Stimulated activated CD8-positive, alpha-beta memory T cell treated with anti-CD3 and anti-CD28 coated beads, Interleukin-4, amount 100 ng/mL, for 24 hours (primary cell): ENCODE data around the gene DRC3.

Experiments used
- DNase-seq: peaks from one replicate; pipeline ENCODE4 v3.0.0-alpha.2; 2020; ENCODE audit warnings: low read depth

Gene DRC3

GRCh38 chr17:17970699-17971430 is 1.8 kb upstream of the DRC3 start:
- no peak for DNase-seq

- no peak for DNase-seq
These were observed 1.1 kb upstream of the DRC3 start for GRCh38 chr17:17971431-17972125.

GRCh38 chr17:17972952-17973254 is 241 bp downstream of the DRC3 start:
- no peak for DNase-seq

GRCh38 chr17:17975436-17975835 is 2.8 kb downstream of the DRC3 start:
- no peak for DNase-seq

DNA sequence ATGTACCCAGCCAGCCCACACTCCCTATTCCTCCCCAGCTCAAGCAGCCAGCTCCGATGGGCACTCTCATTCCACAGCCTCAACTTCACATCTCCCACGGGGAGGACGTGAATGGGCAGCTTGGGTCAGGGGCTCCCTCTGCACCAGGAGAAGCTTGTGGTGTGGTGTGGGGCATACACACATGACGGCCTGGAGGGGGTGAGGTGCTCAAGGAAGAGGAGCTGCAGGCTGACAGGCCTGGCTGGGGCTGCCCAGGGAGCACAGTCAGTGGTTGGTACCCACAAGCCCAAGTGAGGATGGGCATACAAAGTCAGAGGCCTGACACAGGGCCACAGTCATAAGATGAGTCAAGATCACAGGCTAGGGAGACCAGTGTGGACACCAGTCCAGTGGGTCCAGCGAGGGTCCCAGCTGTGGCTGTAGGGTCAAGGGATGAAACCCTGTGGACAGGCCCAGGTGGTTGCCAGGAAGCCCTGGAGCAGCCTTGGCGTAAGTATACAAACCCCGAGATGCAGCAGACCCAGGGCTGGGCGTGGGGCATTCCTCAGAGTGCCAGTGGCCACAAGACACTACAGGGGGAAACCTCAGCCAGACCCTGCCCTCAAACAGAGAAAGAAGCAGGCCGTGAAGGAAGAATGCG is 4.4 kb downstream of the DRC3 start:
- DNase-seq: no peak

- no peak for DNase-seq
These were observed 6.1 kb downstream of the DRC3 start for GRCh38 chr17:17978481-17979424.

GRCh38 chr17:17979778-17980177 is 7.1 kb downstream of the DRC3 start:
- DNase-seq: no peak

- no peak for DNase-seq
These were observed 8.7 kb downstream of the DRC3 start for GRCh38 chr17:17981330-17981729.

DNA sequence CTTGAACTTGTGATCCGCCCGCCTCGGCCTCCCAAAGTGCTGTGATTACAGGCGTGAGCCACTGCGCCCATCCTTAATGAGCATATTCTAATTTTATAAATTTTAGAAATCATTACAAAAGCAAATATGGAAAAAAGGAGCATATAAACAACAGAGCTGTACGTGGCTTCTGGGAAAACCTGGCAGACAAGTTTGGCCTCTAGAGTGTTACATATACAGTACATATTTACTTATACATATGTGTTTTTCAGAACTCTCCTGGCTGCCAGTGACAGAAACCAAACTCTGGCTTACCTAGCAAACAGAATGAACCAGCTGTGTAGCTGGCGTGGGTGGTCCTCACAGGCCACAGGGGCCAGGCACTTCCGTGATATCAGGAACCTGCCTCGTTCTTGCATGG is 10.1 kb downstream of the DRC3 start:
- no peak for DNase-seq

DNA sequence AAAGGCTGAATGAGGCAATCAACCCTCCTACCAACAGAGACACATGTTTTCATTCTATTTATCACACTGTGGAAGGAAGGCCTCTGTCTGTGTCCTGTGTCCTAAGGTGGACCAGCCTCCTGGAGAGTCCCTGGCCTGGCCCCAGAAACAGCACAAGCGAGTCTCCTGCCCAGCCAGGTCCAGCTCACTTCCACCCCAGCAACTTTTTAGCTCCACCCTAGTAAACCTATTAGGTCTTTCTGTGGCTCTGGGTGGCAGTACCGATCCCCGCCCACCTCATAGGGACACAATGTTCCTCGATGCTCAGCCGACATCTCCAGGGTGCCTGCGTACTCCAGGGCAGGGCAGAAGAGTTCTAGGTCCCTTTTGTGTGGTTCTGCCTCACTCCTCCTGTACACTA is 10.7 kb downstream of the DRC3 start:
- no peak for DNase-seq

GRCh38 chr17:17983776-17984175 is 11.1 kb downstream of the DRC3 start:
- DNase-seq: no peak

DNA sequence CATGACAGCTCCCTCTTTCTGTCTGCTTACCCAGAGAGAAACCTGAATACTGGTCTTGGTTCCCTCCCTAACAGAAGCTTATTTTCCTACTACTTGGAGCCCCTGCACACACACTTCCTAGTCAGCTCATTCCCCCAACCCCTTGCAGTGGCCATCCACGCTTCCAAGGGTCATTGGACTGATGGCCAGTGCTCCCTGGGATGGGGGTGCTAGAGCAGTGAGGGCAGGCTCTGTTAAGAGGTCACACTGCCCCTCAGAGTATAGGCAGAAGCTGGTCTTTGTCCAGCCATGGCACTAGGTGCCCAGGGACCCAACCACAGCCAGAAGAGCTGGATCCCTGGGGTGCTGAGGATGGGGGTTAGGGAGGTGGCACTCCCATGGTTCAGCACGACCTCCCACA is 12.5 kb downstream of the DRC3 start:
- no peak for DNase-seq

DNA sequence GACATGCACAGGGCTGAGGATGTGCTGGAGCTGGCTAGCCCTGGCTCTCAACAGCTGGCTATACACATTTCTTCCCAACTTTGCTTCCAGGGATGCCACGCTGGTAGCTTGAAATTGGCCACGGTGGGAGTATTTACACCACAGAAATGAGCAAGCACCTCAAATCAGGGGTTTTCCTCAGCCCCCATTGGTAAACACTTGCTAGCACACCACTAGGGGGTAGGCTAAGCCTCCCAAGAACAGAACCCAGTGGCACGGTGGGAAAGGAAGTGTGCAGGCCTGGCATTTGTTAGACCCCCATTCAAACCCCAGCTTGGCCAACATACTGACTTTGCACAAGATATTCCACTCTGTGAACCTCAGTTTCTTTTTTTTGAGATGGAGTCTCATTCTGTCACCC is 12.9 kb downstream of the DRC3 start:
- DNase-seq: no peak

GRCh38 chr17:17987187-17987896 is 14.7 kb downstream of the DRC3 start:
- DNase-seq: no peak

GRCh38 chr17:17987901-17988300 is 15.2 kb downstream of the DRC3 start:
- no peak for DNase-seq

GRCh38 chr17:17988427-17988945 is 15.8 kb downstream of the DRC3 start:
- no peak for DNase-seq

GRCh38 chr17:17989081-17989480 is 16.4 kb downstream of the DRC3 start:
- no peak for DNase-seq

DNA sequence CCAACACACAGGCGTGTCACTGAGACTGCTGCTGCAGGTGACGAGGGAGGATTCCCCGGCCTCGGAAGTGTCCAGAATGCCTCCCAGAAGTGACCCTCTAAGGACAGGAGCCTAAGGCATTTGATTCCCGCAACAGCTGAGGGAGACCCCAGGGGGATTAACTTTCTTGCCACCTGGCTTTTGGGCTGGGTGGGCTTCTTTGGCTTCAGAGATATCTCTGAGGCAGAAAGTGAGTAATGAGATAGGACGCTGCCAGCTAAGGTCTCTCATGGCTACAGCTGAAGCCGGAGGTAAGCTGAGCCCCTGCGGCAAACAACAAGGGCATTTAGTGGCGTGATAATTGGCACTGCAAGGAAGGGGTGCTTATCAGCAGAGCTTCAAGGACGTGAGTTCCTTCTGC is 17.0 kb downstream of the DRC3 start:
- DNase-seq: no peak

- no peak for DNase-seq
These were observed 17.6 kb downstream of the DRC3 start for GRCh38 chr17:17990282-17990681.

DNA sequence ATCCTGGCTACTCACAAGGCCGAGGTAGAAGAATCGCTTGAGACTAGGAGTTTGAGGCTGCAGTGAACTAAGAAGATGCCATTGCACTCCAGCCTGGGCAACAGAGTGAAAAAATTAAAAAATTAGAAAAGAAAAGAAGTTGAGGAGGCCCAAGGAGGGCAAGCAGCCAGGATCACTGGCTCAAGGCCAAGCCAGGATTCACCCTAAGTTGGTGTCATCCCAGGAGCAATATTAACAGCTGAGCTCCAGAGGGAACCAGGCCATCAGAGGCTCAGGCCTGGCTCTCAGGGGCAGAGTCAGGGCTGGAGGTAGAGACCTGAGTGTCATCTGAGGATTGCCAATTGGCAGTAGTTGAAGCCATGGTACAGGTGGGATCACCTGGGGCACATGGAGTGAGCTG is 20.7 kb downstream of the DRC3 start:
- no peak for DNase-seq

GRCh38 chr17:17993852-17994251 is 21.2 kb downstream of the DRC3 start:
- DNase-seq: no peak
